ENCODE measurements around the gene HECTD4.

The HECTD4 gene

GRCh38 chr12:112381406-112381882 is 787 bp downstream of the HECTD4 start:
- Histone ChIP-seq H3K9me3 (replicated peaks in 1 of 2; ENCODE audit: control insufficient read depth in 2 of 2, insufficient read depth in 1 of 2, low read depth in 1 of 2, low read length in 2 of 2) (no peaks in the 10 kb centered on the region), H2BK15ac (ENCODE audit: low read length) (no peak overlapping the region), H3K9ac (ENCODE audit: low read depth, low read length, poor library complexity) (peak overlapping the region; percentile 90), H2AK5ac (ENCODE audit: low read depth, low read length) (peak overlapping the region; percentile 70), H2BK5ac (ENCODE audit: low read length) (no peak overlapping the region), H2AFZ (ENCODE audit: low read length) (peak overlapping the region; percentile 99), H4K91ac (ENCODE audit: low read depth, low read length, poor library complexity) (no peak overlapping the region), H3K36me3 (replicated peaks in 1 of 2; ENCODE audit: control insufficient read depth in 2 of 2, insufficient read depth in 2 of 2, low read length in 2 of 2) (no peaks in the 10 kb centered on the region), H3K4me1 (ENCODE audit: control insufficient read depth in 2 of 2, insufficient read depth in 1 of 2, low read depth in 1 of 2, low read length in 2 of 2) (peaks cover 4 to 5% of the 10 kb centered on the region in 2 donors), H3K4me2 (ENCODE audit: insufficient read depth, low read length, poor library complexity, severe bottlenecking) (peak overlapping the region; percentile 66), H4K8ac (ENCODE audit: low read depth, low read length) (no peak overlapping the region), H3K4me3 (ENCODE audit: low read length in 2 of 2) (peak overlapping the region; percentile 57 to 90), H3K27ac (replicated peaks; ENCODE audit: low read length) (peak overlapping the region; percentile 82), H3K4ac (ENCODE audit: low read length) (no peak overlapping the region), H3K18ac (ENCODE audit: low read length) (peak overlapping the region; percentile 93), H2BK120ac (ENCODE audit: low read depth, low read length) (no peak overlapping the region), H3K14ac (ENCODE audit: low read length) (peak overlapping the region; percentile 94), H3K23ac (ENCODE audit: low read depth, low read length, poor library complexity) (peak overlapping the region; percentile 96), H2BK12ac (ENCODE audit: low read length) (no peak overlapping the region), H3K27me3 (ENCODE audit: control insufficient read depth in 3 of 3, insufficient read depth in 3 of 3, low read depth in 1 of 3, low read length in 3 of 3) (no peaks in the 10 kb centered on the region), H3K79me1 (ENCODE audit: low read depth, low read length) (peaks cover 2% of the 10 kb centered on the region)
- no CpG with 5 or more reads among the region's 33 CpGs for WGBS, 2 donors (ENCODE audit: extremely low coverage in 2 of 2, insufficient read length in 2 of 2, insufficient replicate concordance in 1 of 2)
- no peak for DNase-seq (ENCODE audit: low spot score)

- Histone ChIP-seq H2AK5ac (ENCODE audit: low read depth, low read length) (no peak overlapping the region), H3K36me3 (replicated peaks in 1 of 2; ENCODE audit: control insufficient read depth in 2 of 2, insufficient read depth in 2 of 2, low read length in 2 of 2) (no peaks in the 10 kb centered on the region), H3K18ac (ENCODE audit: low read length) (peak overlapping the region; percentile 93), H4K91ac (ENCODE audit: low read depth, low read length, poor library complexity) (no peak overlapping the region), H2BK120ac (ENCODE audit: low read depth, low read length) (no peak overlapping the region), H2BK5ac (ENCODE audit: low read length) (no peak overlapping the region), H3K27me3 (ENCODE audit: control insufficient read depth in 3 of 3, insufficient read depth in 3 of 3, low read depth in 1 of 3, low read length in 3 of 3) (no peaks in the 10 kb centered on the region), H3K79me1 (ENCODE audit: low read depth, low read length) (peaks cover 2% of the 10 kb centered on the region), H3K4me3 (ENCODE audit: low read length in 2 of 2) (peak overlapping the region; percentile 57 to 90), H3K14ac (ENCODE audit: low read length) (peak overlapping the region; percentile 78), H3K9ac (ENCODE audit: low read depth, low read length, poor library complexity) (peak overlapping the region; percentile 65), H2AFZ (ENCODE audit: low read length) (peak overlapping the region; percentile 99), H4K8ac (ENCODE audit: low read depth, low read length) (no peak overlapping the region), H2BK12ac (ENCODE audit: low read length) (no peak overlapping the region), H3K27ac (replicated peaks; ENCODE audit: low read length) (no peak overlapping the region), H2BK15ac (ENCODE audit: low read length) (no peak overlapping the region), H3K4me2 (ENCODE audit: insufficient read depth, low read length, poor library complexity, severe bottlenecking) (peak overlapping the region; percentile 66), H3K4ac (ENCODE audit: low read length) (no peak overlapping the region), H3K23ac (ENCODE audit: low read depth, low read length, poor library complexity) (no peak overlapping the region), H3K9me3 (replicated peaks in 1 of 2; ENCODE audit: control insufficient read depth in 2 of 2, insufficient read depth in 1 of 2, low read depth in 1 of 2, low read length in 2 of 2) (no peaks in the 10 kb centered on the region), H3K4me1 (ENCODE audit: control insufficient read depth in 2 of 2, insufficient read depth in 1 of 2, low read depth in 1 of 2, low read length in 2 of 2) (peaks cover 4 to 5% of the 10 kb centered on the region in 2 donors)
- DNase-seq (ENCODE audit: low spot score), result no peak
- no CpG with 5 or more reads among the region's 34 CpGs for WGBS, 2 donors (ENCODE audit: extremely low coverage in 2 of 2, insufficient read length in 2 of 2, insufficient replicate concordance in 1 of 2)
Observed at GRCh38 chr12:112380663-112381405, 1.4 kb downstream of the HECTD4 start.

GRCh38 chr12:112375105-112375504 is 7.1 kb downstream of the HECTD4 start:
- no peak overlapping the region for H4K91ac ChIP-seq (ENCODE audit: low read depth, low read length, poor library complexity)
- no peak overlapping the region for H3K4me3 ChIP-seq (ENCODE audit: low read length in 2 of 2)
- DNase-seq (ENCODE audit: low spot score), result no peak
- H2BK12ac ChIP-seq (ENCODE audit: low read length), result no peak overlapping the region
- no peak overlapping the region for H2BK120ac ChIP-seq (ENCODE audit: low read depth, low read length)
- no peak overlapping the region for H2BK5ac ChIP-seq (ENCODE audit: low read length)
- WGBS, 2 donors (ENCODE audit: extremely low coverage in 2 of 2, insufficient read length in 2 of 2, insufficient replicate concordance in 1 of 2), result no CpG with 5 or more reads among the region's 5 CpGs
- H2AFZ ChIP-seq (ENCODE audit: low read length), result no peak overlapping the region
- H3K9ac ChIP-seq (ENCODE audit: low read depth, low read length, poor library complexity), result no peak overlapping the region
- no peaks in the 10 kb centered on the region for H3K4me1 ChIP-seq (ENCODE audit: control insufficient read depth in 2 of 2, insufficient read depth in 1 of 2, low read depth in 1 of 2, low read length in 2 of 2)
- H3K4ac ChIP-seq (ENCODE audit: low read length), result no peak overlapping the region
- H3K9me3 ChIP-seq (replicated peaks in 1 of 2; ENCODE audit: control insufficient read depth in 2 of 2, insufficient read depth in 1 of 2, low read depth in 1 of 2, low read length in 2 of 2), result peaks cover 0 to 9% of the 10 kb centered on the region in 2 donors
- no peak overlapping the region for H3K18ac ChIP-seq (ENCODE audit: low read length)
- no peak overlapping the region for H2AK5ac ChIP-seq (ENCODE audit: low read depth, low read length)
- H3K79me1 ChIP-seq (ENCODE audit: low read depth, low read length), result peaks cover 4% of the 10 kb centered on the region
- peaks cover 0 to 4% of the 10 kb centered on the region in 2 donors for H3K36me3 ChIP-seq (replicated peaks in 1 of 2; ENCODE audit: control insufficient read depth in 2 of 2, insufficient read depth in 2 of 2, low read length in 2 of 2)
- H2BK15ac ChIP-seq (ENCODE audit: low read length), result no peak overlapping the region
- H3K14ac ChIP-seq (ENCODE audit: low read length), result no peak overlapping the region
- no peak overlapping the region for H3K27ac ChIP-seq (replicated peaks; ENCODE audit: low read length)
- H3K23ac ChIP-seq (ENCODE audit: low read depth, low read length, poor library complexity), result no peak overlapping the region
- no peaks in the 10 kb centered on the region for H3K27me3 ChIP-seq (ENCODE audit: control insufficient read depth in 3 of 3, insufficient read depth in 3 of 3, low read depth in 1 of 3, low read length in 3 of 3)
- no peak overlapping the region for H3K4me2 ChIP-seq (ENCODE audit: insufficient read depth, low read length, poor library complexity, severe bottlenecking)
- H4K8ac ChIP-seq (ENCODE audit: low read depth, low read length), result no peak overlapping the region

- Histone ChIP-seq H2AFZ (ENCODE audit: low read length) (no peak overlapping the region), H3K27me3 (ENCODE audit: control insufficient read depth in 3 of 3, insufficient read depth in 3 of 3, low read depth in 1 of 3, low read length in 3 of 3) (no peaks in the 10 kb centered on the region), H2BK15ac (ENCODE audit: low read length) (no peak overlapping the region), H3K9ac (ENCODE audit: low read depth, low read length, poor library complexity) (no peak overlapping the region), H2BK12ac (ENCODE audit: low read length) (no peak overlapping the region), H3K4me3 (ENCODE audit: low read length in 2 of 2) (no peak overlapping the region), H2AK5ac (ENCODE audit: low read depth, low read length) (no peak overlapping the region), H3K79me1 (ENCODE audit: low read depth, low read length) (peaks cover 4% of the 10 kb centered on the region), H3K9me3 (replicated peaks in 1 of 2; ENCODE audit: control insufficient read depth in 2 of 2, insufficient read depth in 1 of 2, low read depth in 1 of 2, low read length in 2 of 2) (peaks cover 0 to 9% of the 10 kb centered on the region in 2 donors), H3K27ac (replicated peaks; ENCODE audit: low read length) (no peak overlapping the region), H3K4me2 (ENCODE audit: insufficient read depth, low read length, poor library complexity, severe bottlenecking) (no peak overlapping the region), H3K18ac (ENCODE audit: low read length) (no peak overlapping the region), H3K4me1 (ENCODE audit: control insufficient read depth in 2 of 2, insufficient read depth in 1 of 2, low read depth in 1 of 2, low read length in 2 of 2) (no peaks in the 10 kb centered on the region), H4K91ac (ENCODE audit: low read depth, low read length, poor library complexity) (no peak overlapping the region), H3K4ac (ENCODE audit: low read length) (no peak overlapping the region), H3K36me3 (replicated peaks in 1 of 2; ENCODE audit: control insufficient read depth in 2 of 2, insufficient read depth in 2 of 2, low read length in 2 of 2) (peaks cover 0 to 4% of the 10 kb centered on the region in 2 donors), H2BK120ac (ENCODE audit: low read depth, low read length) (no peak overlapping the region), H3K14ac (ENCODE audit: low read length) (no peak overlapping the region), H3K23ac (ENCODE audit: low read depth, low read length, poor library complexity) (no peak overlapping the region), H2BK5ac (ENCODE audit: low read length) (no peak overlapping the region), H4K8ac (ENCODE audit: low read depth, low read length) (no peak overlapping the region)
- no CpG with 5 or more reads among the region's 3 CpGs for WGBS, 2 donors (ENCODE audit: extremely low coverage in 2 of 2, insufficient read length in 2 of 2, insufficient replicate concordance in 1 of 2)
- DNase-seq (ENCODE audit: low spot score), result no peak
Observed at GRCh38 chr12:112374166-112374740, 8.0 kb downstream of the HECTD4 start.

All from neuronal stem cell (in vitro differentiated cells).